ENCODE data around the gene BTBD16.

The BTBD16 gene

DNA sequence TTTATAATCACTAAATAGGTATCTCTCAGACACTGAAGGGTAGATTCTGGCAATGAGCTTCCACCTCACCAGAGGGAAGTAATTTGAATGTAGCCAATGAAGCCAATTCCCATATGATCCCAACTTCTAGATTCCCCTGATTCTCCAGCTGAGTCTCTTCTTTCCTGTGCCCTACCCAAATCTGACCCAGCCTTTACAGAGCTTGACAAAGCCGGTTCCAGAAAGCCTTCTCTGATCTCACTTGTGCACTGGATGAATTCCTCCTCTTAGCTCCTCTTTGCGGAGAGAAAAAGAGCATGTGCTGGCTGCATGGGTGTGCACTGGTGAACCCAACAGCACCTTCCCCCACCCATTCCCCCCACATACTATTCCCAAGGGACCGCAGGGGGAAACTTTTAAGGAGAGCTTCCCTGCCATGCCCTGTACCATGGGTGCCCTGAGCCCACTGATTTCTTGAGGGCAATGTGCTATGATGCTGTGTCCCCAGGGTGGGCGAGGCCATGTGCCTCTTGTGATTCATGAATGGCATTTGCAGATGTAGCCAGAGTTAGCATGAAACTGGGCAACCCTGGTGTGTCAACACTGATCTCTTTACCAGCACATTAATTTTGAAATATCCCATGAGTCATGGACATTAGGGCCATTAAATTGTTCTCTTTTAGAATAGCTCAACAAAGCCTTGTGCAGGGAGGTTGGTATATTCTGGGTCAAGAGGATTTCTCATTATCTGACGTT, 53.0 kb downstream of the BTBD16 start:
- DNase-seq: no peak

GRCh38 chr10:122325235-122325634, 54.1 kb downstream of the BTBD16 start:
- DNase-seq: no peak

GRCh38 chr10:122326385-122326784, 55.3 kb downstream of the BTBD16 start:
- DNase-seq: no peak

- DNase-seq: no peak
Observed at GRCh38 chr10:122326806-122327205, 55.7 kb downstream of the BTBD16 start.

- DNase-seq: no peak
Observed at GRCh38 chr10:122327237-122328206, 56.4 kb downstream of the BTBD16 start.

GRCh38 chr10:122328676-122329075, 57.6 kb downstream of the BTBD16 start:
- no peak for DNase-seq

DNA sequence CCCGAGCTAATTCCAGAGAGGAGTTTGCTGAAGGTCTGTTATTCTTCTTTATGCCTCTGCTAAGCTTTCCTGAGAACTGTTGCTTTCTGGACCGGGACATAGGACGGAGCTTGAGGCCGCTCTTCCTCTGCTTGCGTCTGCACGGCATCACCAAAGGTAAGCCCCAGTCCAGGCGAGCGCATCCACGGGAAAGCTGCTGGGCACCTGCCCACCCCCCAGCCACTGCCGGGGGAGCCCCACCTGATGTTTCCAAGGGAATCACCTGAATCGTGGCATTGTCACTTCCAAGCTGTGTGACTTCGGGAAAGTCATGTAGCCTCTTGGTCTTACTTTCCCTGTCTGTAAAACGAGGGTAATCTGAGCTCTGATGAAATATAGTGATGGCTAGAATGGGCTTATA, 58.3 kb downstream of the BTBD16 start:
- no peak for DNase-seq

DNA sequence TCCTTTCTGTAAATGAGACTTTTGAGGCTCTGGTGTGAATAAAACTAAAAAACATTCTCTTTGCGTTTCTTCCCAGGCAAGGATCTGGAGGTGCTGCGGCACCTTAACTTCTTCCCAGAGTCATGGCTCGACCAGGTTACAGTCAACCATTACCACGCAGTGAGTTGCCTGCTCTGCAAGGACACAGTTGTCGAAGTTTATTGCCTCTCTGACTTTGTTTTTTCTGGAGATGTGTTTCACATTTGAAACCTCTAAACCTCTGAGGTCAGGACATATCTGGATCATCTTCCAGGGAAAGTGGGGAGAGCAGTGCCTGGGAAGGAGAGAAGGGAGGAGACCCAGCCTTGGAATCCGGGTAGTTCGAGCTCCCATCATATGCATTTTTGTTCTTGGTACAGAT, 60.0 kb downstream of the BTBD16 start:
- no peak for DNase-seq

GRCh38 chr10:122331615-122332446, 60.7 kb downstream of the BTBD16 start:
- DNase-seq: no peak

GRCh38 chr10:122333037-122333436, 61.9 kb downstream of the BTBD16 start:
- no peak for DNase-seq

DNA sequence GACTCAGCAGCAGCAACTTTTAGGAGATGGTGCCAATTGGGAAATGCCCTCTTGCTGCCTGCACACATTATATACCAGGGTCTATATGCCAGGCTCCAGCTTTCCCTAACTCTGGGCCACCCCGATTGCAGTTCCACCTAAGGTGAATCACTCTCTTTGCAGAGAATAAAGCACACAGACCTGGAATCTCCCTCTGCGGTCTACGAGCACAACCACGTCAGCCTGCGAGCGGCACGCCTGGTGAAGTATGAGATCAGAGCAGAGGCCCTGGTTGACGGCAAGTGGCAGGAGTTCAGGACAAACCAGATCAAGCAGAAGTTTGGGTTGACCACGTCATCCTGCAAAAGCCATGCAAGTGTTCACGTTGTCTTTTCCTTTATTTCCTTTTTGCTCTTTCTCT, 65.2 kb downstream of the BTBD16 start:
- no peak for DNase-seq

GRCh38 chr10:122336961-122337360, 65.9 kb downstream of the BTBD16 start:
- DNase-seq: no peak

DNA sequence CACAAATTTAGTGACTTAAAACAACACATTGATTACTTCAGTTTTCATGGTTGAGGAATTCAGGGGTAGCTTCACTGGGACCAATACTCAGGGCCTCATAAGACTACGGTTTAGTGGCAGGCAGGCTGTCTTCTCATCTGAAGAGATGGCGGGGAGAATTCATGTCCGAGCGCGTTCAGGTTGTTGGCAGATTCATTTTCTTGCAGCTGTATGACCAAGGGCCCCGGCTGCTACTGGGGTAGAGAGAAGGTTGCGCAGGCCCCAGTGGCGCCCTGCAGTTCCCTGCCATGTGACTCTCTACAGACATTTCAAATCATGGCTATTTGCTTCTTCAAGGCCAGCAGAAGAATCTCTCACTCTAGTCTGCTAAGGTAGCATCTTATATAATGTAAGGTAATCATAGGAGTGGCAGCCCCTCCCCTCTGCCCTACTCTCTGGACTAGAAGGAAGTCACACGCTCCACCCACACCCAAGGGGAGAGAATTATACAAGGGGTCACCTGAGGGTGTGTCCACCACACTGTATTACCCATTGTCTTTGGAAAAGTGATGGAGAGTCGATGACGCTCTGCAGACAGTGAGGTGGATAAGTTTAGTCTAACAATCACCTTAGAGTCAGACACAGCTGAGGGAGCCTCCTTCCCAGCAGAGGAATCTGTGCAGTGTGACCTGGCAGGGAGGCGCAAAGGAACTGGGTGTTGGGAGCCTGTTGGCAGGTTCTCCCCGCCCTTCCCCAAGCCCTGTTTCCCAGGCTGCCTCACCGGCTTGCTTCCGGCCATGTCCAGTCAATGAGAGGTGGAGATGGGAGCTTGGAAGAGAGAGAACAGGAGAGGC, 67.7 kb downstream of the BTBD16 start:
- no peak for DNase-seq

DNA sequence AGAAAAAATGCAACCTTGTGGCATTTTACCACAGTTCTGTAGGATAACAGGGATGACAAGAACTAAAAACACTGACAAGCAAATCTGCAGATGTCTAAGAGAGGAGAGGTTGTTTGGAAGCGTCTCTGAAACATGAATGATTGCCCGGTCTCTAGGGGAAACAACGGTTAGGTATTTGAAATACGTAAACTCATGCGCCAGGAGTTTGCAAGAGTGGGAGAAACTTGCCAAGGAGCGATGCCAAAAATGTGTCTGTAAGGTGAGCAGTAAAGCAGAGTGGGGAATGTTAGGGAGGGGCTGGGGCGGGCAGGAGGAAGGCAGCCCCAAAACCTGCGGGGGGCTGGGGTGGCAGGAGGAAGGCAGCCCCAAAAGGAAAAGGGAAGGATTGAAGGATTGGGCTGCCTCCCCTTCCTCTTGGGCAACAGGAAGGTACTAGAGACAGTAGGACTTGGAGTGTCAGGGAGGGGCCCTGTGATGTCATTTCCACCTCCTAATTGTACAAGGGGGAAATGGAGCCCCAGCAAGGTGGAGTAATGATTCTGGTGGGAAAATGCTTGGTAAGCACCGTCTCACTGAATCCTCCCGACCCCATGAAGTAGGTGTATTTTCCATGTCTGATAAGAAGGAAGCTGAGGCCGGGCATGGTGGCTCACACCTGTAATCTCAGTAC, 70.2 kb downstream of the BTBD16 start:
- DNase-seq: no peak

DNA sequence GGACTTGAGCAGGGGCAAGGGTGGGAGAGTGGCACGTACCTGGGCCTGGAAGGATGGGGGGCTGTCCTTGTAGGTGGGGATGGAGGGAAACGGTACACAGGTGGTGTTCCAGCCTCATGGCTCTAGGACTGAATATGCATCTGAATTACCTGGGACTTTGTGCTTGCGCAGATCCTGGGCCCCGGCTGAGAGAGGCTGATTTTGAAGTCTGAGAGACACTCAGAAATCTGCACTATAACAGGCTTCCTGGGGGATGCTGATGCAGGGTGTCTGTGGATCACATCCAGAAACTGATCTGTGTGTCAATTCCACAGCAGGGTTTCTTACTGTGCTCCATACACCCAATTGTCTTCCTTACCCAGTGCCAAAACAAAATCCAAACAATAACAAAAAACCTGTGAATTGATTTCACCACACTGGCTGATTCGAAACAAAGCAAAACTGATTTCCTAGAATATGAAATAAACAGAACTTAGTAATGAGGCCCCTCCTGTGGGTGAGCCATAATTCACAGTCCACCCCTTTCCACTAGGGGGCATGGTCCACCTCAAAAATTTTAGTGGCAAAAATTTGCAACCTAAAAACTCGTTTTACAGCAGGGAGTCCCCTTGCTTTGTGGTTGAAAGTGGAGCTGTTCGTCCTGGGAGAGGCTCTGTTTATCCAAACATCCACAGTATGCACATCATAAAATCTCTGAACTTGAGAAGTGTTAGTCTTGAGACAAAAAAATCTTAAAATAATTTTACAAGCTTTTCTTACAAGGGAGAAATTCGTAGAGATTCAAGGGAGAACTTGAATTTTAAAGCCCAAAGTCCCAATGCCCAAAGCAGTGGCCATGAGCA, 71.4 kb downstream of the BTBD16 start:
- DNase-seq: no peak

GRCh38 chr10:122343135-122343800, 72.2 kb downstream of the BTBD16 start:
- no peak for DNase-seq

- DNase-seq: no peak
Observed at GRCh38 chr10:122343936-122344335, 72.8 kb downstream of the BTBD16 start.

- DNase-seq: no peak
Observed at GRCh38 chr10:122344741-122345258, 73.7 kb downstream of the BTBD16 start.

DNA sequence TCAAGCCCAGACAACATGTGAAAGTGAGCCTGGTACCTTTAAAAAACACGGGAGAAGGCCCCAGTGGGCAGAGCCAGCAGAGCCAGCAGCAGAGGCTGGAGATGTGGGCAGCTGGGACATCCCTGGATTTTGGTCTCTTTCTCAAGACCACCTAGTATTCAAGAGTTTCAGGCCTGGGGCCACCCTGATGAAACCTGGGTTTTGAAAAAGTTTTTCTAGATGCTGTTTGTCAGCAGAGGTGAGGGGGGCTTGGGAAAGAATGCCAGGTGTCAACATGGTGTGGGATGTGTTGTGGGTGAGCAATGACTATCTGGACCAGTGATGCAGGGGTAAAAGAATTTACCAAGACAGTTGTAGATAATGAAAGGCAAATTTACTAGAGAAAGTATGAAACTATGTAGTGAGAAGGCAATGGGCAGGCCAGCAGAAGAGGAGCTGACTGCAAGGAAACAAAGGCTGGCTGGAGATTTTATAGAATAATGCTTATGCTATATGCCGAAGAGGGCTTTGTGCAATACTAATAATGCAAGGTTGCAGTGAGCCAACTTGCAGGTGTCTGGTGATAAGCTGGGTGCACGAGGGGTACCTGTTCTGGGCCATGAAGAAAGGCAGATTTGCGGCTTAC, 75.3 kb downstream of the BTBD16 start:
- no peak for DNase-seq
